Measurements from ENCODE around the gene HOXA9.

The HOXA9 gene

DNA sequence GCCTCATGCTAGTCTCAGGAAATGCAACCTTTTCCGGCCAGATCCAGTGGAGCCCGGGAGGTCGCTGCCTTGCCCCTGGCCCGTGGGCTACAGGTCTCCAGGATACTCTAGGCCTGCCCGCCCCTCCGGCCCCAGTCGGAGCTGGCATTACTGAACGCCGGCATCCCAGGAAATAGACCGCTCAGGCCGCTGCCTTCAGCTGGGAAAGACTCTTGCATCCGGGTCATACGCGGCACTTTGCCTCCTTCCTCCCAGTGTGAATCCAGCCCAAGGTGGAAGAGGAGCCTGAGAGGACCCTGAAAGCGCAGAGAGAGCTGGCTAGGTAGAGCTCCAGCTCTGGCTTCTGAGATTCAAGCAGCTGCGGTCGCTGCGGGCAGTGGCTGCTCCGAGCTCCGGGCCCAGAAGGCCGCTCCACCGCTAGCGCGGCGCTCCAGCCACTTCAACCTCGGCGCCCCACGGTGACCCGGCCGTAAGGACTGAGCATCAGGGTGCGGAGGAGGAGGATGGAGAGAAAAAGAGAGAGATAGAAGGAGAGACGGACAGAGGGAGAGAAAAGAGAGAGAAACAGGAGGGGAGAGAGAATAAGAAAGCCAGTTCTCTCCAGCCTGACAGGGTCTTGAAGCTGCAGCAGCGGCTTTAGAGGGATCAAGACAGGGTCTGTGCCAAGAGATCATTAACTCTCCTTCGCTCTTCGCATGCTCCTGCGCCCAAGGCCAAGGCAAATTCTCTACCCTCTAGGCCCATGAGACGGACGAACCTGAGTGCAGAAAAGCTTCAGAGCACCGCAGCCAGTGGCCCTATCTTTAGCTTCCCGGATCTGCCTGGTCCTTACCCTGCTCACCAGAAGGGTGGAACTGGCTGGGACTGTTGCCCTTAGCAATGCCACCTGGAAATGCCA lies 10.5 kb upstream of the HOXA9 start:
- DNase-seq = no peak

GRCh38 chr7:27174874-27175625 lies 9.7 kb upstream of the HOXA9 start:
- no peak for DNase-seq

DNA sequence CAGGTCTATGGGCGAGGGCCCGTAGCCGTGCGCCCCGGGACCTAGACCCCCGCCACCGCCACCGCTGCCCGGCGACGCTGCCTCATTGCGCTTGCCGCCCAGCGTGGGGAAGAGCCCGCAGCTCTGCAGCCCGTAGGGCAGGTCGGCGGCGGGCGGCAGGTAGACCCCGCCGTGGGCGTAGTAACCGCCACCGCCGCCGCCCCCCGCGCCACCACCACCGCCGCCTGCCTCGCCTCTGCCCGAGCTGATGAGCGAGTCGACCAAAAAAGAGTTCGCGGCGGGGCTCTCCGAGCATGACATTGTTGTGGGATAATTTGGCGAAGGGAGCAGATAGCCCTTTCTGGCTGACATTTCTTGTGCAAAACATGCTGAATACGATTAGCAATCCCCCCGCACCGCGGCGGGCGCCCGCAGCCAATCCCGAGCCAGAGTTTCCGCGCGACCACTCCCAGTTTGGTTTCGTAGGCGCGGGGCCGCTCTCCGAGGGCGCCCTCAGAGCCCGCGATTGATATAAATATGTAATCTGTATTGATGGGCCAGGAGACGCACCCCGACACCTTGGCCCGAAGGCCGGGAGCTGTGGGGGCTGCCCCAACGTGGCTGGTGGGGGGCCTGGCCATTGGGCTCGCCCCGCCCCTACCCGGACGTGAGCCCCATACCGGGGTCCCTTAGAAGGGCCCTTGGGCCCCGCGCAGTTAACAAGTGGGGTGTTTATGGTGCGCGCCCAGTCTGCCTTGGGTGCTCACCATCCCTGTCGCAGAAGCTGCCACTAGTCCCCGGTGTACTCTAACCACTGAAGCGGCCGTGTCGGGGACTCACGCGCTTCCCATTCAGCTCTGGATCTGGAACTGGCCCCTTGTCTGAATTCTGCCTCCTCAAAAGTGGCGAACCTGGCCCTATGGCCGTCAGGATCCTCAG lies 8.9 kb upstream of the HOXA9 start, which contains the start of gene HOXA10:
TSS of gene HOXA10 (minus strand) at position 365 of the 918 bp plus-strand sequence. CDS start at position 351, 14 bp downstream.
- DNase-seq = no peak

- DNase-seq = no peak
Observed at GRCh38 chr7:27173511-27173955, 8.2 kb upstream of the HOXA9 start.

- no peak for DNase-seq
Observed at GRCh38 chr7:27172823-27173510, 7.6 kb upstream of the HOXA9 start.

- DNase-seq = no peak
Observed at GRCh38 chr7:27172315-27172774, 7.0 kb upstream of the HOXA9 start.

DNA sequence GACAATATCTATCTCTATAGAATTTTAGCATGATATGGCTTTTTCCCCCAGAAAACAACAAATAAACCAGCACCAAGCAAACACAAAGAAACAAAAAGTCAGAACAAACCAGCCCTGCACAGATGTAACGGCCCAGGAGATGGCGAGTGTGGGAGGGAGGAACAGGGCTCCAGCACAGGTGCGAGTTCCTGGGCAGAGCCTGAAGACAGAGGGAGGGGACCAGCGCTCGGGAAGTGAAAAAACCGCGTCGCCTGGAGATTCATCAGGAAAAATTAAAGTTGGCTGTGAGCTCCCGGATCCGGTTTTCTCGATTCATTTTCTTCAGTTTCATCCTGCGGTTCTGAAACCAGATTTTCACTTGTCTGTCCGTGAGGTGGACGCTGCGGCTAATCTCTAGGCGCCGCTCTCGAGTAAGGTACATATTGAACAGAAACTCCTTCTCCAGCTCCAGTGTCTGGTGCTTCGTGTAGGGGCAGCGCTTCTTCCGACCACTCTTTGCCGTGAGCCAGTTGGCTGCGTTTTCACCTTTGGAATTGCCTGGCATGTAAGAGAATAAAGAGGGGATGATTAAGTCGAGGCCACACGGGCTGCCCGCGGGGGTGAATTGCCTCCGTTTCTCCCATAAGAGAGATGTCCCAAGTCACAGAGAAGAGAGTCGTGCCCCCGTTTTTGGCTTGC lies 6.4 kb upstream of the HOXA9 start:
- no peak for DNase-seq

- no peak for DNase-seq
Observed at GRCh38 chr7:27171325-27171636, 5.9 kb upstream of the HOXA9 start.

GRCh38 chr7:27170426-27171324 lies 5.3 kb upstream of the HOXA9 start:
- no peak for DNase-seq

GRCh38 chr7:27169658-27170425 lies 4.5 kb upstream of the HOXA9 start:
- DNase-seq = no peak

GRCh38 chr7:27168265-27168947 lies 3.1 kb upstream of the HOXA9 start:
- DNase-seq = no peak

DNA sequence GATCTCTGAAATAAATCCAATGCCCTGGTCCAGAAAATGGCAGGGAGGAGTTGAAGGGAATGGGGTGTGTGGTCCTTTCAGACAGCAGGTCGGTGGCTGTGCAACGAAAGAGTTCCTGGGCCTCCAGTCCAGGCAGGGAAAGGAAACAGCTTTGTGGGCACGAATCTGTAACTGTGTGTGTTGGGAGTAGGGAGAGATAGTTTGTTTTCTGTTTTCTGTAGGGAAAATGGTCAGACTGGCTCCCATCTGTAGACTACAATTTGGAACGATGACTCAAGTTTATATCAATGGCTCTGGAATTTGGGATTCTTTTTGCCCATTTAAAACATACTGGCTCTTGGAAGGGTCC lies 2.6 kb upstream of the HOXA9 start:
- no peak for DNase-seq

DNA sequence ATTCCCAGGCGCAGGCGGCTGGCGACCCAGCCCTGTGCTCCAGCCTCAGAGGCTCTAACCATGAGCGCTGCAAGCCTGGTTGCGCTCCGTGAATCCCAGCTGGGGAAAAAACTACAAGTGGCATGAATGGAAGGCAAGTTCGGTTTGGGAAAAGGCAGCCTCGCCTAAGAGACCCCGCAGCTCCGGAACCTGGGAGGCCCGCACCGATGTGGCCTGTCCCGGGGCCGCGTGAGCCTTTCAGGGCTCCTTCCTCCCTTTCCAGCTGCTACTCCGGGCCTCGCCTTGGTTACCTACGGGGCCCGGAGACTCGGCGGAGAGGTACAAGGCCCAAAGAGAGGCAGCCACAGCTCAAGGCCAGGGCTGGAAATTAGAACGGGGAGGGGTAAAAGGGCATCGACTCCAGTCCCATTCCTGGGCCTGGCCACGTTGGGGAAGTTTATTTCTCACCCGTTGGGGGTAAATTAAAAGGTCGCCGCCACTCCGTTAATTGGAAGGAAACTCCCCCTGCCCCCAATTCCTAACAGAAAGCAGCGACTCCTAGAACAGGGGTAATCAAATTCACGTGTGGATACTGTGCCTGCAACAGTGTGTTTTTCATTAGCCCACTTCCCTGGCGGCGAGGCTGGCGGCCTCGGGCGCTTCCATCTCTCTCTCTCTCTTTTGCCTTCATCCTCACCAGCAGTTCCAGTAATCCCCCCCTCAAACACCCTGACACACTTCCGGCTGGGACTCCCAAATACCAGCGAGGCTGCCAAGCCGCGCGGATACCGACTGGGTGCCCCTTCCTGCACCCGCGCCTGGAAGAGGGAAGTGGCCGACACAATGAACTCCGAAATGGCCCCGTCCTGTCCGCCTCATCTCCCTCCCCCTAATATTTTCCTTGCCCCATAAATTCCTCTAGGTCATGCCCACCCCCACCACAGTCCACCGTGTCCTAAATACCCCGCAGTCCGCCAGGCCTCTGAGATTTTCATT lies 1.5 kb upstream of the HOXA9 start:
- no peak for DNase-seq

DNA sequence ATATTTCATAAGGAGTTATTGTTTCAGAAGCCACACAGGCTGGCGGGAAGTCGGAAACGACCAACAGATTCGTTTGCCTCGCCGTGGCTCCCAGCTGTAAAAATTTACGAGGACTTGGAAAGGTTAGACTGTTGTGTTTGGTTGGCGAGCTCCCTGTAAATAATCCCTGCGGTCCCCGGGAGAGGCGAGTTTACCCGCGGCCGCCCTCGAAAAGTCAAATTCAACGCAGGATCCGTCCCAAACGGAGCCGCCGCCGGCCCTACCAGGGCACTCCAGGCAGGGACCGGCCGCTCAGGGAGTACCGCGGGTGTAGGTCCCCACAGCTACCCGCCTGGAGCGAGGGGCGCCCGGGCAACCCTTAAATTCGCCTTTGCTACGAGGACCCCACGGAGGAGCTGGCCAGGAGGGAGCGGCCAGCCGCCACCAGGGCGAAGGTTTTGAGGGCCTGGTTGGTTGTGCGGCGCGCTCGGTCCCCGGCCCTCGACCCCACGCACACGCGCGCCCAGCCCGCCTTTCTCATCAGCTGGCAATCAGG lies 726 bp upstream of the HOXA9 start:
- no peak for DNase-seq

- no peak for DNase-seq
Observed at GRCh38 chr7:27164367-27165088, 809 bp downstream of the HOXA9 start.

GRCh38 chr7:27164045-27164366 lies 1.3 kb downstream of the HOXA9 start:
- no peak for DNase-seq

Data from 8988T (cell line).